Right cardiac atrium (tissue), 5 donors: ENCODE data around the gene DAG1. TPM values are rescaled to one million over a fixed set of nuclear protein-coding genes. Genes with fewer than 3 reads are reported as not detected.
A peak's percentile ranks its signal among the peaks of the same experiment; 100 is the strongest.
"Not testable (repeated sequence)": the region's sequence is repeated elsewhere in the genome, so short reads cannot be mapped to it uniquely, and the experiment has no call there.

Experiments
- ATAC-seq, 2 donors: fragments of 200-7000 bp; cut with Tn5 transposase; one replicate each; pipeline versions ENCODE4 v1.8.0 to v1.9.1; 2020; ENCODE audit warnings: moderate library complexity in 2 of 2, mild to moderate bottlenecking in 1 of 2
- DNase-seq, 3 donors: peaks; one replicate each; pipeline ENCODE4 v3.0.0-alpha.2; 2020
- H3K27ac ChIP-seq: one replicate; pipeline ENCODE4 v1.5.1; 2013; ENCODE audit warnings: mild to moderate bottlenecking, low read length, control low read depth, moderate library complexity
- H3K27me3 ChIP-seq: one replicate; pipeline ENCODE4 v1.6.1; 2013; ENCODE audit not compliant: control insufficient read depth, insufficient read depth
- H3K4me1 ChIP-seq: one replicate; pipeline ENCODE4 v1.6.1; 2013; ENCODE audit warnings: low read length; ENCODE audit not compliant: control insufficient read depth, insufficient read depth
- H3K4me3 ChIP-seq: one replicate; pipeline ENCODE4 v1.5.1; 2013; ENCODE audit warnings: low read length, control low read depth
- H3K9me3 ChIP-seq: one replicate; pipeline ENCODE4 v1.6.1; 2013; ENCODE audit warnings: low read length; ENCODE audit not compliant: control insufficient read depth
- WGBS: extraction: QIAGEN DNeasy Blood & Tissue Kit; methylation state at CpG from one replicate; pipeline ENCODE4 v1.1.7; 2013; 5-methylcytosine and 5-hydroxymethylcytosine counted together
- intact Hi-C, 4 donors: fragments of 100-400 bp; cut with DNase I; formaldehyde crosslinking; loops; one replicate each; pipeline versions ENCODE4 v1.11.0 to v1.14.0; 2022 to 2023
- polyA plus RNA-seq: library from polyadenylated mRNA; stranded (reverse); fragments of 200-250 nt; gene quantifications from one replicate; pipeline ENCODE4 v1.2.3, GENCODE V29; 2013
- total RNA-seq, 4 donors: library from RNA; stranded (reverse); fragmentation: NEBNext Ultra II Directional; extraction: Animal tissue kit (Norgen Biotek cat#: 25700); gene quantifications; one replicate each; pipeline ENCODE4 v1.2.1, GENCODE V29; 2021
- donor health status: healthy with polysubstance abuse.
- donor health status: DM: no; HTN: yes; CAD: no.
- donor health status: DM: no; HTN: no; CAD: no.
- donor health status: DM: no; HTN: yes; CAD: no; lungs with severe emphysema.
- donor health status: DM: yes; HTN: yes; CAD: no.

The DAG1 gene
- total and polyA plus RNA-seq, 5 donors = 64.0 to 141 (median 120) TPM

GRCh38 chr3:49470714-49471420 is 800 bp downstream of the DAG1 start:
- peak overlapping the region; percentile 94 for H3K27ac ChIP-seq

GRCh38 chr3:49471856-49472495 is 1.9 kb downstream of the DAG1 start:
- no peak overlapping the region for H3K27ac ChIP-seq

More at GRCh38 chr3:49470714-49471420, 800 bp downstream of the DAG1 start:
- Histone ChIP-seq H3K27me3 (no peaks in the 10 kb centered on the region), H3K4me3 (peak overlapping the region; percentile 50), H3K9me3 (no peaks in the 10 kb centered on the region), H3K4me1 (peaks cover 9% of the 10 kb centered on the region)
- ATAC-seq (no peak), DNase-seq (peak in 1 of 3 donors; percentile 2)
- WGBS = 4% methylated on average over 23 of the region's 23 CpGs
- intact Hi-C loops = no loop called here

GRCh38 chr3:49476563-49476962 is 6.5 kb downstream of the DAG1 start:
- ATAC-seq = no peak
- no peak for DNase-seq
- no peaks in the 10 kb centered on the region for H3K9me3 ChIP-seq
- H3K27ac ChIP-seq = no peak overlapping the region
- no peak overlapping the region for H3K4me3 ChIP-seq
- 71% methylated on average over 1 of the region's 1 CpG for WGBS
- peaks cover 8% of the 10 kb centered on the region for H3K4me1 ChIP-seq
- no peaks in the 10 kb centered on the region for H3K27me3 ChIP-seq
- intact Hi-C loops = no loop called here

More at GRCh38 chr3:49471856-49472495, 1.9 kb downstream of the DAG1 start:
- 75% methylated on average over 6 of the region's 6 CpGs for WGBS
- intact Hi-C loops = no loop called here
- H3K4me3 ChIP-seq = peak overlapping the region; percentile 50
- ATAC-seq = no peak
- H3K4me1 ChIP-seq = peaks cover 11% of the 10 kb centered on the region
- no peaks in the 10 kb centered on the region for H3K27me3 ChIP-seq
- H3K9me3 ChIP-seq = no peaks in the 10 kb centered on the region
- peak in 2 of 3 donors; percentile 7 to 28 for DNase-seq

- no peaks in the 10 kb centered on the region for H3K9me3 ChIP-seq
- no peak for ATAC-seq
- no peak overlapping the region for H3K27ac ChIP-seq
- intact Hi-C loops = no loop called here
- peaks cover 2% of the 10 kb centered on the region for H3K4me1 ChIP-seq
- H3K4me3 ChIP-seq = no peak overlapping the region
- no peak for DNase-seq
- no peaks in the 10 kb centered on the region for H3K27me3 ChIP-seq
These were observed 12.7 kb downstream of the DAG1 start for GRCh38 chr3:49482766-49483165.

GRCh38 chr3:49484471-49484870 is 14.4 kb downstream of the DAG1 start:
- no peaks in the 10 kb centered on the region for H3K27me3 ChIP-seq
- H3K27ac ChIP-seq = peak overlapping the region; percentile 75
- DNase-seq (peak in 1 of 3 donors; percentile 7), ATAC-seq (peak; percentile 40 to 54)
- no peaks in the 10 kb centered on the region for H3K9me3 ChIP-seq
- intact Hi-C loops = no loop called here
- peaks cover 2% of the 10 kb centered on the region for H3K4me1 ChIP-seq
- 58% methylated on average over 3 of the region's 3 CpGs for WGBS
- no peak overlapping the region for H3K4me3 ChIP-seq

- WGBS = 91% methylated on average over 7 of the region's 7 CpGs
- DNase-seq = no peak
- Histone ChIP-seq H3K4me3 (no peak overlapping the region), H3K4me1 (peaks cover 2% of the 10 kb centered on the region), H3K27ac (no peak overlapping the region), H3K27me3 (no peaks in the 10 kb centered on the region), H3K9me3 (no peaks in the 10 kb centered on the region)
- no peak for ATAC-seq
- intact Hi-C loops = no loop called here
These were observed 19.2 kb downstream of the DAG1 start for GRCh38 chr3:49489247-49489646.

GRCh38 chr3:49492969-49493368 is 22.9 kb downstream of the DAG1 start:
- Histone ChIP-seq H3K27ac (no peak overlapping the region), H3K4me1 (peaks cover 2% of the 10 kb centered on the region), H3K9me3 (no peaks in the 10 kb centered on the region), H3K27me3 (no peaks in the 10 kb centered on the region), H3K4me3 (no peak overlapping the region)
- DNase-seq (no peak), ATAC-seq (no peak)
- intact Hi-C loops = no loop called here
- WGBS = 90% methylated on average over 4 of the region's 4 CpGs

GRCh38 chr3:49493901-49494300 is 23.8 kb downstream of the DAG1 start:
- no peaks in the 10 kb centered on the region for H3K27me3 ChIP-seq
- H3K27ac ChIP-seq = no peak overlapping the region
- peaks cover 2% of the 10 kb centered on the region for H3K4me1 ChIP-seq
- WGBS = 83% methylated on average over 2 of the region's 2 CpGs
- DNase-seq (no peak), ATAC-seq (no peak)
- H3K4me3 ChIP-seq = no peak overlapping the region
- intact Hi-C loops = no loop called here
- H3K9me3 ChIP-seq = no peaks in the 10 kb centered on the region

- no peak for DNase-seq
- Histone ChIP-seq H3K4me3 (no peak overlapping the region), H3K4me1 (peaks cover 5% of the 10 kb centered on the region), H3K27ac (no peak overlapping the region), H3K9me3 (no peaks in the 10 kb centered on the region), H3K27me3 (no peaks in the 10 kb centered on the region)
- intact Hi-C loops = no loop called here
- no peak for ATAC-seq
These were observed 25.0 kb downstream of the DAG1 start for GRCh38 chr3:49495023-49495422.

- 96% methylated on average over 4 of the region's 4 CpGs for WGBS
- H3K4me3 ChIP-seq, DNase-seq, H3K27ac ChIP-seq, H3K27me3 ChIP-seq, ATAC-seq, H3K9me3 ChIP-seq, intact Hi-C loops: not testable (repeated sequence)
- peaks cover 11% of the 10 kb centered on the region for H3K4me1 ChIP-seq
These were observed 26.8 kb downstream of the DAG1 start for GRCh38 chr3:49496845-49497244.

GRCh38 chr3:49497606-49498005 is 27.5 kb downstream of the DAG1 start:
- Histone ChIP-seq H3K4me1 (peaks cover 11% of the 10 kb centered on the region), H3K27me3 (no peaks in the 10 kb centered on the region), H3K27ac (no peak overlapping the region), H3K4me3 (no peak overlapping the region), H3K9me3 (no peaks in the 10 kb centered on the region)
- ATAC-seq (no peak), DNase-seq (no peak)
- WGBS = 95% methylated on average over 4 of the region's 4 CpGs
- intact Hi-C loops = no loop called here
